ENCODE measurements around the gene GPHB5.
"Not testable (repeated sequence)": the region's sequence is repeated elsewhere in the genome, so short reads cannot be mapped to it uniquely, and the experiment has no call there.

Gene GPHB5, protein sequence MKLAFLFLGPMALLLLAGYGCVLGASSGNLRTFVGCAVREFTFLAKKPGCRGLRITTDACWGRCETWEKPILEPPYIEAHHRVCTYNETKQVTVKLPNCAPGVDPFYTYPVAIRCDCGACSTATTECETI

DNA sequence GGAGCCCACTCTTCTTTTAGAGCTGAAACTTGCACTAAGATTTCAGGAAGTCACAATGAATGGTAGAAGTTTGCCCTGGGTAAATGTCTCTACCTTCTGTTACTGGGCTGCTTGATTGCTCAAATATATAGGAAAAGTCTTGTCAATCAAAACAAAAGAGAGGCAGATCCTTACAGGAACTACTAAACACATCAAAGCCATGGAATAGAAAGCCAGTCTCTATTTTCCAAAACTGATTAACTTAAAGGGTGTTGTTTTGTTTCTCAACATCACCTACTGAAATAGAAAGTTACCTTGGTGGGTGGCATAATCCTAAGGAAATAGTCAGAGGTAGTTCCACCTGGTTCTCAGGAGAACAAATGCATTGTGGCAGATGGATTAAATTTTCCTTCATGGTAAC lies at the start of gene GPHB5:
GPHB5 (minus strand) TSS at position 101 of the 400 bp plus-strand sequence. CDS start 1,086 bp downstream, outside the sequence.
- DNase-seq = no peak

DNA sequence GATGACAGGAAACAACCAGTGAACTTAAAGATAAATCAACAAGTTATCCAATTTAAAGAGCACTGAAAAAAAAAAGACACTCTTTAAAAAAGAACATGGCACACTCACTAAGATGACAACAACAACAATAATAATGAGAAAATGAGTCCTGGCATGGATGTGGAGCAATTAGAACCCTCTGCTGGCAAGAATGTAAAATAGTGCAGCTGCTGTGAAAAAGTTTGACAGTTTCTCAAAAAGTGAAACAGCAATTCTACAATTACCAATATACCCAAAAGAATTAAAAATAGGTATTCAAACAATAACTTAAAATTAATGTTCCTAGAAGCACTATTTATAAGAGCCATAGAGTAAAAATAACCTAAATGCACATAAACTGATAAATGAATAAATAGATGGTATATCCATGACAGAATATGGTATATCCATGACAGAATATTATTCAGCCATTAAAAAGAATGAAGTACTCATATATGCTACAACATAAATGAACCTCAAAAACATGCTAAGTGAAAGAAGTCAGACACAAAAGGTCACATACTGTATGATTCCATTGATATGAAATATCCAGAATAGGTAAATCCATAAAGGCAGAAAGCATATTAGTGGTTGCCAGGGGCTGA lies 49.1 kb upstream of the GPHB5 start:
- no peak for DNase-seq

DNA sequence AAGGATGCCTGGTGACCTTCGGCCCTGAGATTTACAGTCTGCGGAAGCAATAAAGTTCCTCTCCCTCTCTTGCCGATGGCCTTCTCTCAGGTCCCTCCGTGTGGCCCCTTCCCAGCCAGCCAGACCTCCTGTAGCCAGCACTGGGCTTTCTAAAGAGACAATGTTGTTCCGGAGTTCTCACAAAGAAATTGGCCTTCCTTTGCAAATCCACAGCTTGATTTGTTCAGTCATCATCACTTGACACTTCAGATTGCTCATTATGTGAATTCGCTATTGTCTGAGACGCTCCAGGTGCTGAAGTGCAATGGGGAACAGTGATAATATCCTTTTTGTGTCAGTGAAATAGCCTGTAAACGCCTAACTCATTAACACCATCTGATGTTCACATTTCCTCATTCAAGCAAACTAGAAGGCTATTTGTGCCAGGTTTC lies 43.7 kb upstream of the GPHB5 start:
- no peak for DNase-seq

DNA sequence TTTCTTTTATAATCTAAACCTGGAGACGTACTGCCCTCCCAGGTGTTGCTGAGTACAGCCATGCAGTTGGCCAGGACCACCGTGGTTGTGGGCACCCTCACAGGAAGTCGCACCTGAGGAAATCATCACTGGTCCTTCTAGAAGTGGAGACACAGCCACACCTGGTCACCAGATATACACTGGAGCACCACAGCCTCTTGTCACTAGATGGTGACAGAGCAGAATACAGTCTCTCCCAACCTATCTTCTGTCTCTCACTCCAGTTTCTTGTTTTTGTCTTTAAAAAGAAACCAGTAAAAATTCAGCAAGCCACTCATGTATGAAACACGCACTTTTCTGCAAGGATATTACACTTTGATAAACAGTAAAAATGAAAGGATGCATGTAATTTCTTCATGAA lies 43.1 kb upstream of the GPHB5 start:
- no peak for DNase-seq

DNA sequence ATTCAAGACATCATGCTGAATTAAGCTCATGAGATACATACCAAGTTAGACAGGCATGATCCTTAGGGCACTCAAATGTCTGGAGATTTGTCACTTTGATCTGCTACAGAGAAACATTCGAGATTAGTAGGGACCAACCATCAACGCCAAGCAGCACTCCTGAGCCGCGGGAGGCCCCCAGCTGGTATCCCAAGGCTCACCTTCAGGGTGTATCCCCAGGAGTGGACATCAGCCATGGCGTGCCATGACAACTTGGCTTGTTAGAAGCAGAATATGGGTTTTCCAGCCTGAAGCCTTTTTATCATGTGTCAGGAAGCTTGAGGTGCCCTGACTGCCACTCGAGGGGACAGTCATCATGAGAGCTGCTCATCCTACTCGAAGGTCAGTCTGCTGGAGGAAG lies 39.1 kb upstream of the GPHB5 start:
- no peak for DNase-seq

DNA sequence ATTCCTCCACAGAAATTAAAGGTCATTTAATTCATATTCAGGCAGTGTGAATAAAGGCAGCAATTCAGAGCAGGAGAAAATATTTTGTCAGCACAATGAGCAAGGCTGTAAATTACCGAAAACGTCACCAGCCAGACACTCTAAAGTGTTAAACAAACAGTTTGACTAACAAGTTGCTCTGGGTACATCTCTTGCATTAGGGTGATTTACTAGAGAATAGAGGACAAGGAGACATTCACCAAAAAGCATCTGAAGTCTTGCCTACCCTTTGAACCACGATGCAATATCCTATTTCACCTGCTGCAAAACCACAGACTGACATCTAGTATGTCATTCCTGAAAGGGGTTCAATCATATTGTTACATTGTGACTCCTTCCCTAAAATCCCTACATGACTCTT lies 27.1 kb upstream of the GPHB5 start:
- no peak for DNase-seq

DNA sequence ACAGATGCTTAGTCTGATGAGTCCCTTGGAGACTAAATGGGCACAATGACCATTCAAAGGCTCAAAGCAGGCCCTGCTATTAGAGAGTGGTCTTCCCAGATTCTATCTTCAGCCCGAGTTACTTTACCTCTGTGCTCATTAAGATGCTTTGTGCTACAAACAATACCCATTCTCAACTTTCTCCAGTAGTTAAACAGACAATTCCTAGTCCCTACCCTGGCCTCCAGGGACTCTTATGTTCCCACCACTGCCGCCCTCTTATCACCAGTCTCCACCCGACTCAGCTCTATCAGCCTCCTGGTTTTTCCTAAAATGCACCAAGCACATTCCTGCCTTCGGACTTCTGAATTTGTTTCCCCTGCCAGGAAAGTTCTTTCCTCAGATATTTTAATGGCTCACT lies 25.6 kb upstream of the GPHB5 start:
- DNase-seq = no peak

DNA sequence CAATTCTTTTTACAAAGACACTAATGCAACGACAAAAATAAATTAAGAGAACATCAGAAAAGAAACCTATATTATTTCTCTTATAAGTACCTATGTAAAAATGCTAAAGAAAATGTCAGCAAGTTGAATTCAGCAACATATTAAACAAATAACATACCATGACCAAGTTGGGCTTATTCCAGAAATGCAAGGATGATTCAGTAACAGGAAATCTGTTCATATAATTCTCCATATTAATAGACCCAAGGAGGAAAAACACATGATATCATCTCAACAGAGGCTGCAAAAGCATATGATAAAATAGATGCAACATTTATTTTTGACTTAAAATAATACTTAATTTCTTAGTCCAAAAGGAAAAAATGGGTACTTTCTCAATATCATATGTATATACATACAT lies 25.1 kb upstream of the GPHB5 start:
- DNase-seq = no peak

DNA sequence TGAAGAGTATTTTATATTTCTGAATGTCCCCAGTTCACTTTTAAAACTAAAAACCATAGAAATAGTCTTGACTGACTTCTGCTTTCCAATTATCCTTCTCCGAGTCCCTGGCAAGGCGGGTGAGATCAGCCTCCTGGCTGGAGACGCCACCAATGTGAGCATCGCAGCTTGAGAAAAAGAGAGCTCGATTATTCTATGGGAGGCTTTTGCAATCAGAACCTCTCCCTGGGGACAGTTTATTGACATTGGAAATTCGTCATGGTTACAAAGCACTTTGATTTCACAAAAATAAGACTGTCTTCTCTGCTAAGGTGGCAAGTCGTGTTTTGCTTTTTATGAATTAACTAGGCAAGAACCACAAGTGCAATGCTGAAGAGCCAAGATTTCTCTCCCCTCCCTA lies 23.6 kb upstream of the GPHB5 start:
- no peak for DNase-seq

DNA sequence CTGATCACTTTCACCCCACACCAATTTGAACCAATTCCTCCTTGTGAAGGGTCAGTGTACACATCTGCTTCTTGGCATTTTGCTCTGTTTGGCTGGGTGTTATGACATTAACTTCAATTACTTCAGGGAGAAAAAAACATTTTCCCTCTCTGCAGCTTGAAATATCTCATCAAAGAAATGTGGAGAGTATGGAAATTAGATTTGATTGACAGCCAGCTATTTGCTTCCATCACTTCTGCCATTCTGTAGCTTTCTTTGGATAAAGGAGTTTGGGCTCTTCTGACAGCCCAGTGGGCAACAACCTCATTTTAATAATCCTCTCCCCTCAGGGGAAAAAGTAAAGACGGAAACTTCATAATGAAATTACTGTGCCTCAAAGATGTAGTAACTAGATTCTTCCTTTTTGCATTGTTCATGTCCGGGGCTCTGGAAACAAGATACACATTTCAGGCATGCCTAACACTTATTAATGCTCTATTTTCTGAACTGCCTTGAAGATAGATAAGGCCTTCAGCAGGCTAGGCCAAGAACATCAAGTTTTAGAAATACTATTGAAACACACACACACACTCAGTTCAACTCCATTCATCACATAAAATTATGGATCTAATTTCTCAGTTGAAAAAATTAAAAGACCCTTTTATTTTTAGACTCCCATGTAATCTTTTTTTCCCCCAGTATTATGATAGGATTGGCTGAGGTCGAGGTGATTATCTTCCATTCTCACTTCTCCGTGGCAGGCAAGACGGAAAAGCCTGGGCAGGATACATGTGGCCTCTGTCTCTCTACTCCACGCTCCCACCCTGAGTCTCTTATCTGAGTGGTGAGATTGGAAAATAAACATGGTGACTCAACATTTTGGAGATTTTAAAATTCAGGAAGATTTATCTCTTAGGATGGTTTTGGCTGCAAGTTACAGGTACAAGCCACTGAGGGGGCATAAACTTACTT lies 10.3 kb upstream of the GPHB5 start:
- DNase-seq = no peak

DNA sequence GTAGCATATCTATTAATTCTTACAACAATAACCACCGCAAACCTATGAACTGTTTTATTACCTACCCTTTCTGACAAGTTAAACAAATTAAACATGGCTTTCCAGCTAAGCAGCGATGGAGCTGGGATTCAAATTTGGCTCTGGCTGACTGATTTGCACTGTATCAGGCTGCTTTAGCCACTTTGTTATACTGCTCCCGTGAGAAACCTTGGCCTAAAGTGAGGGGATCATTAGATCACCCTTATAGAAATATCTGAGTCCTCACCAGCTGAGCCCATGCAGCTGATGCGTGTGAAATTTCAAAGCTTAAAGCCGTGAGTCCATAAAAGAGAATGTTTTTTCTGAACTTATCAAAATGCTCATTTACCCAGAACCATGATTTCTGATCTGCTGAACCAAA lies 8.1 kb upstream of the GPHB5 start:
- no peak for DNase-seq

DNA sequence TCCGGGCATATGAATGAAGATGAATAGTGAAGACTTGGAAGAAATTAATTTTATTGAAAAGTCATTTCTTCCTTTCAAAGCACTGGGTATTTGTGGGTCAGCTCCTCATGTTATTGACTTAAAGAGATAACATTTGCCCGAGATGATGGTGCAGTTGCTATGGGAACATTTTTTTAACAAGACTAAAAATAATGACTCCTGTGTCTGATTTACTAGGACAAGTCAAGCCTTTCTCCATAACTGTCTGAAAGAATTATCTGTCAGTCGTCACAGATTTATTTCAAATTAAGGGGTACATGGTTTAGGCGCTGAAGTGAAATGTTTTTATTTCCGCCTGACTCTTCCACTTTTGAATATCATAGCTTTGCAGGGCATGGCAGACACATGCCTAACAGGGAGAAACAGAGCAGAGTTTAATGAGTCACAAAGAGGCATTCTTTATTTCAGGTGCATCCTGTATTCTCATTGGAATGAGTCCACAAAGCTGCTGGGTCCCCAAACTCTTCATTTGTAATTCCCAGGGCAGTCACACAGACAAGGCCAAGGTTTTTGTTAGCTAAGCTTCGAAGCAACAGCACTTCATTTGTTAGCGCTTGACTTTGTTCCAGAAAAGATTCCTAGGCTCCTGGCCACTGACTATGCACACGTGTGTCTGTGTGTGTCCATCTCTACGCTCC lies 4.3 kb upstream of the GPHB5 start:
- no peak for DNase-seq

DNA sequence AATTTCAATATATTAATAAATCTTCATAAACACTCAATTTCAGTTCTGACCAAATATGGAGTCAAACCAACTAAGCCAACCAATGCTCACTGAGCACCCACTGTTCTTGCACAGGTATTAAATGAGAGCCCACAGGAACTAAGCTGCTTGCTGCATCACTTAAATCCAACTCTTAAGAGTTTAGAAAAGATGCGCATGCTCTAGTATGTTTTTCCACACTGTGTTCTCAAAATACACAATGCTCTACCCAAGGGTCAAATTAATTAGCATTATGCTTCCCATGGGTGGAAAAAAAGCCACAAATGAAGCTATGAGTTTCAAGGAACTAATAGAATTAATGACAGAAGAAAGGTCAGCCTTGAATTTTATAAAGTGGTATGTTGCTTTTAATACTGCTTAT lies 3.7 kb upstream of the GPHB5 start:
- DNase-seq = no peak

DNA sequence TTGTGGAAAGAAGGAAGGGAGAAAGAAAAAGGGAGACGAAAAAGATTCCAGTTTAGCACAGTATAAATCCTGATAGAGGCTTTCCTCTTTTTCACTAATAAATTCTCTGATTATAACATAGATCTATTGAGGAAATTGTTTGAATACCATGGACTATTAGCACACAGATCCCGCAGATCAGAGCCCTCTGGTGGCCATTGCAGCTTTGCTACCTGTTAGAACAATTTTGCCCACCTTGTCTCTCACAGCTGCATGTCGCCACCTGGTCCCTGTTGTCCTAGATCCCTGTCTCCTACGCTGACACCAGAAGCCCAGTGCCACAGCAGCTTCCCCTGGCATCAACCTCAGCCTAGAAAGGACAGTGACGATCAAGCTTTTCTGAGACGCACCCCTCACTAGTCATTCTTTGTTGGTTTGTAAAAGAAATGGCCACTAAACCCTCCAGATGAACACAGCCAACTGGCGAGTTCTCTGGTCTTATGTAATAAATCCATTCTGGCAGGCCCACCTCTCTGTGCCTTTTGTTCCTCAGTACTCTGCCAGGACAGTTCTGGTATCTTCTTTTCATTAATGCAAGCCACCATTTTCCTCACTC lies 9.9 kb downstream of the GPHB5 start:
- no peak for DNase-seq

DNA sequence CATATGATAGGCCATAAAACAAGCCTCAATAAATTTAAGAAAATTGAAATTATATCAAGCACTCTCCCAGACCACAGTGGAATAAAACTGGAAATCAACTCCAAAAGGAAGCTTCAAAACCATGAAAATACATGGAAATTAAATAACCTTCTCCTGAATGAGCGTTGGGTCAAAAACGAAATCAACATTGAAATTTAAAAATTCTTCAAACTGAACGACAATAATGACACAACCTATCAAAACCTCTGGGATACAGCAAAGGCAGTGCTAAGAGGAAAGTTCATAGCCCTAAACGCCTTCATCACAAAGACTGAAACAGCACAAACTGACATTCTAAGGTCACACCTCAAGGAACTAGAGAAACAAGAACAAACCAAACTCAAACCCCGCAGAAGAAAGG lies 14.3 kb downstream of the GPHB5 start:
- DNase-seq = not testable (repeated sequence)

DNA sequence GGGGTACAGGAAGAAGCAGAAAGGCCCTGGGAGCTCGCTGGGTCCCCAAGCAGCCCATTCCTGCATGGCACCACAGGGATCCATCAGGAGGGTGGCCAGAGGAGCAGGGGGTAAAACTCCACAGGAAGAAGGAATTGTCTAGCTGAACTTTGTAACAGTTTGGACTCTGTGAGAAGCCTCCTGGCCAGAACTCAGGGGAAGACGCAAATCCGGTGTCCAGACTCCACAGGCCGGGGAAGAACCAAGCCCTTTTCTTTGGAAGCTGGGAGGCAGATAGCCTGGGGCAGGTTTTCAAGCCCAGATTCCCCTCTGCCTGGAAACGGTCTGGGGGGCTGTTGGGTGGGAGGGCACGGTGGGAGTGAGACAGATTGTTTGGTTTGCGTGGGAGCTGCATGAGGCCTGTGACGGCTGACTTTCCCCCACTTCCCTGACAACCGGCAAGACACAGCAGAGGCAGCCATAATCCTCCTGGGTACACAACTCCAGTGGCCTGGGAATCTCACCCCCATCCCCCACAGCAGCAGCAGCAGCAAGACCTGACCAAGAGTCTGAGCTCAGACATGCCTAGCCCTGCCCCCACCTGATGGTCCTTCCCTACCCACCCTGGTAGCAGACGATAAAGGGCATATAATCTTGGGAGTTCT lies 16.7 kb downstream of the GPHB5 start:
- DNase-seq = no peak

DNA sequence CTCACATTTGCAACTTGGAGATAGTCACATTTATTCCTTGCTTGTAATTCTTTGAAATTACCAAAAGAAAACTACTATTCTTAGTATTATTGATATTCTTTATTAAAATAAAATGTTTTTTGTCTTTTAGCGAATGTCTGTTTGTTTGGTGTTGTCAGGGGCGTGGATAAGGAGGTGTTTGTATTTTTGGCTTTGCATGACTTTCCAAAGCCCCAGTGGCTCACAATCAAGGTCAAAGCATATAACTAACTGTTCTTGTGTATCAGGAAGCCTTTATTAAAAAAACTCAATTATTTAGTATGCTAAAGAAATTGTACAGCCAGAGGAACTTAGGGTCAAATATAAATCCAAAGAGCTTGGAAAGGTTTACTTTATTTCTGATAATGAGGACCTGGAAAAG lies 17.9 kb downstream of the GPHB5 start:
- no peak for DNase-seq

DNA sequence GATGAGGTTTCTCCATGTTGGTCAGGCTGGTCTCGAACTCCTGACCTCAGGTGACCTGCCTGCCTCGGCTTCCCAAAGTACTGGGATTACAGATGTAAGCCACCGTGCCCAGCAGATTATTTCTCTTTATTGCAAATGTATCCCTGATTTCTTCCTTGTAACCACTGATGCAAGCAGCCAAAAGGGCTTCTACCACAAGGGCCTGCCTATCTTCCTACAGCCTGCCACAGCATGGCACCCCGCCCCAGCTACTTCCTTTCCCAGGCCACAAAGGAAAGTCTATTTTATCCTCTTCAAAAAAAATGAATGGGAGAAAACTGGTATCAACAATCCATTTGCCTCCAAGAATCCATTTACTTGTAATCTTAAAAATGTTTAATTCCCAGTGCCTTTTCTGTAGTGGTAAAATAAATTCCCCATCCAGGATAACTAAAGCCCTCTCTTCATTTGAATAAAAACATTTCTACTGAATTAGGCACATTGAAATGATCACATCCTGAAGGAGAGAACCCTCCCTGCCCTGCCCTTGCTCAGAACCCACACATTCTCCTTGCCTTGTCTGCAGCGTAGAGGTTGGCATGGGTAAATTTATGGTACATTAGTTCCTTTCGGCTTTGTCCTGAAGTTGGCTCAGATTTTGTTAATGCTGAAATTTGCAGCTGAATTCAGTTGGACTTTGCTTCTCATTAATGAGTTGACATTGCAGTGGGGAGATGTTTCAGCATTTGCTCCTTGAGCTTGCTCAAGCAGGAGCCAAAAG lies 19.2 kb downstream of the GPHB5 start:
- DNase-seq = no peak

DNA sequence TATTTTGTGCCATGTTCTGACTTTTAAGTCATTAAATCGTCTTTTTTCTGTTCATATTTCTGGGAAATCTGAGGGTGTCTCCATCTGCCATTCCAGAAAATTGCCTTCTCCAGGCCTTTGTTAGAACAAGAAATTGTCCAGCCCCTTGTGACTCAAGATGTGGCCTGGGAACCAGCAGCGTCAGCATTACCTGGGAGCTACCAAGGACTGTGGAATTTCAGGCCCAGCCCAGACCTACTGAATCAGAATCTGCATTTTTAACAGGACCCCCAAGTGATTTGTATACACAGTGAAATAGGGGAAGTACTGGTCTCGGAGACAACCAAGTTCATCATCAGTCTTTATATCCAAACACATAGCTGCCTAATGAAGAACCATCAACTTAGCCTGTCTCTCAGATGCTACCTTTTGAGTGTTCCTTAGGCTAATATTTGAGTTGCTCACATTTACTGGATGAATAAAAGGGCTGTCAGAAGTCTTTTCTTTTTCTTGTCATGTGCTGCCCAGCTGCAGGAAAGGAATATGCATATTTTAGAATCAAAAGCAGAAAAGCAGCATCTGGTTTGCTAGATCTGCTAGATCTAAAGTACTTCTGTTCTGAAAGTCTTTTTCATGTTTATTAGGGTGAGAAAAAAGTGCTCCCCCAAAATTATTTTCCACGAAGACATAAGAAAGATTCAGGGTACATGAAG lies 21.2 kb downstream of the GPHB5 start:
- no peak for DNase-seq

DNA sequence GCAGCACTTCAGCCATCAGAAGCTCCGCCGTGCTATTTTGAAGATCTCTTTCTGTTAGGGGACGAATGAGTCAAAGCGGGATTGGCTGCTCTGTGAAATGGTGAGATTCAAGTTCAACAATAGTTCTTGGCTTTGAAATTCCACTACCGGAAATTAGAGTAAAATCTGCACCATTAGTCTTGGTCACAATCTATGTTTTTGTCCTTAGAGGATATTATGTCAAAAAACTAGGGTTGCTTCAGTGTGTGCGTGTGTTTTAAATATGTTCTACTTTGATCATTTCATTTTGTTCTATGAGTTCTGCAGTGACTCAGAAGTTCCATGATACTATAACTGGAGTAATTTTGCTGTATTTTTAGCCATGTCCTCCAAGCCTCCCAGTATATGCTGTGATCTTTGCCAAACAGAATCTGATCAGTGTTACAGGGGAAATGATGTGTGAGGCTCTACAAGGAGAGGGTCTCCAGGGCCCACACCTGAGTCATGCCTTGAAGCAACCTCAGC lies 22.6 kb downstream of the GPHB5 start:
- DNase-seq = no peak

DNA sequence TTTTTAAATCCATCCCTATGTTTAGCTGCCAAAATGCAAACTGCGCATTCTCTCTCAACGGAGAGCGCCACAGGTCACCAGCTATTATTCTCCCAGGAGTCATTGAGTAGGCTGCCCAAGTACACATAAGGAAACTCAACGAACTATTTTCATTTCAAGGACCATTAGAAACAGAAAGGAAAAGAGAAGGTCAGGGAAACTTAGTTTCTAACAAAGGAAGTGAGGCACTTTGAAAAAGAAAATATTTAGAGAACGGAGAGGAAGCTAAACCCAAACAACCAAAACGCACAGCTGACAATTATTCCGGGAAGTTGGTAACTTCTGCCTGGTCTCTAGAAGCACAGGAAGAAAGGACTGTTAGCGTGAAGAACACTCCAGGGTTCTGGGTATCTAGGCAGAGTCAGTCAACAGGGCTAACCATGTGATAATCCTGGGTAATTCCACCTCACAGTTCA lies 23.5 kb downstream of the GPHB5 start:
- DNase-seq = peak; percentile 8
